AG08395 (cell line): ENCODE data around the gene MAZ.

Experiments
- DNase-seq: peaks from one replicate; pipeline ENCODE4 v3.0.0; 2012; ENCODE audit warnings: mixed read lengths, low spot score

Gene MAZ

DNA sequence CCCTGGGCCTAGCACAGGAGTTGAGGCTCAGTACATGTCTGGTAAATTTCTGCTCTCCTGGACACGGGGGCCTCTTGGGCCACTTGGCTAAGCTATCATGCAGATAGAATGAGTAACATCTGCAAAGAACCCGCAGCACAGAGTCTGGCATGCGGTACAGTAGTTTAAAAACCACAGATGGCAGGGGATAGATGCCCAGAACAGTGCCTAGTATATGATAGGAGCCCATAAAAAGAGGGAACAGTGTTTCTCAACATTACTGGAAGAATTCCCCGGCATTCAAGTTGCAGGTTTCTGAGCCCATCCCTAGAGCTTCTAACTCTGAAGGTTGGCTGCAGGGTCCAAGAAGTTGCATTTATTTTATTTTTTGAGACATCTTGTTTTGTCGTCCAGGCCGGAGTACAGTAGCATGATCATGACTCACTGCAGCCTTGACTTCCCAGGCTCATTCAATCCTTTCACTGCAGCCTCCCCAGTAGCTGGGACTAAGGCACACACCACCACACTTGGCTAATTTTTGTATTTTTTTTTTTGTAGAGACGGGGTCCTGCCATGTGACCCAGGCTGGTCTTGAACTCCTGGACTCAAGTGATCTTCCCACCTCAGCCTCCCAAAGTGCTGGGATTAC lies 50.9 kb downstream of the MAZ start:
- DNase-seq: peak; percentile 77

DNA sequence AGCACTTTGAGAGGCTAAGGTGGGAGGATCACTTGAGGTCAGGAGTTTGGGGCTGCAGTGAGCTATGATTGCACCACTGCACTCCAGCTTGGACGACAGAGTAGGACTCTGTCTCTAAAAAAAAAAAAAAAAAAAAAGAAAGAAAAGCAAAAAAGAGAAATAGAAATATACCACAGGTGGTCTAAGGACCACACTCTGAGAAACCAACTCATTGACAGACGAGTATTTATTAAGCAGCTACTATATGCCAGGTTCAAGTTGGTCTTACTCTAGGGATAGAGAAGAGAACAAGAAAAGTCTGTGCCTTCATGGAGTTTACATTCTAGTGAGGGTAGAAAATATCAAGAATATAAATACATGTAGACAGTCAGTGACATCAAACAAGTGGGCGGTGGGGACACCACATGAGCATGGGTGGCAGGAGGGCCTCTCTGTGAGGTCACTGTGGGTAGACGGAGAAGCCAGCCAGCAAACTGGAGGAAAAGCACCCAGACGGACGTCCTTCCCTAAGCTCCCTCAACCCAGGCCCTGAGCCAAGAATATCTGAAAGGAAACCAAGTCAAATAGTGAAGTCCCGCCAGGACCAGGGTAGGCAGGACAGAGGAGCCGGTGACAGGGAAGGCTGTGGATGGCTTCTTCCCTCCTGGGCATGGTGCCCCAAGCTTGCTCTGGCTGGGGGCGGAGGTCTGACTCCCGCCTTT lies 52.0 kb downstream of the MAZ start:
- no peak for DNase-seq

DNA sequence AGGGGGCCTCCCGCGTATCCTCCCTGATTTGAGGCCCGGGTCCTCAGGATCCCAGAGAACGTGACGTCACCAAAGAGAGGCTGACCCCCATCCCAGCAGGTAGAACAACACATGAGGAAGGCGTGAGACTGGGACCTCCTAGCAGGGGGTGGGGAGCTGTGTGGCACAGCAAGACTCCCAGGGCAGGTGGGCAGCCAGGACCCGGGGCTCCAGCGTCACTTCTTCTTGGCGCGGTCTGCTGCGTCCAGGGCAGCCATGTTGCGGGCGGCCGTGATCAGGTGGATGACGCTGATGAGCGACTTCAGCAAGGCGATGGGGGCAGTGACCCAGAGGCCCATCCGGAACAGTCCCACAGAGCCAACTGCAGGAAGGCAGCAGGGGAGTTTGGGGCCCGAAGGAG lies 52.6 kb downstream of the MAZ start:
- no peak for DNase-seq

DNA sequence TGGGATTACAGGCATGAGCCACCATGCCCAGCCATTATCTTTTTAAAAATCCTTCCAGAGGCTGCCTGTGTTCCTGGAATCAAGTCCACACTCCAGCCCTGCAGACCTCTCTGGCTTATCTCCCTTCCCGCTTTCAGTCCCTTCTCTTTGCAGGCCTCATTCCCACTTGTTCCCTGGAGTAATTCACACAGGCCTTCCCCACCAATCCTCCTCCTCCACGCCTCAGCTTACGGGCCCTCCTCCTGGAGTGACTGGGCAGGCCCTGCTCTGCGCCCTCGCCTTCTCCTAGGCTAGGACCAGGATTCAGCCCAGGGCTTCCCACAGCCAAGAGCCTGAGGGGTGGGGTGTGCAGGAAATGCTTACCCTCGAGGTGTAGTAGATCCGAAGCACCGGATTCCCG lies 53.9 kb downstream of the MAZ start:
- DNase-seq: no peak
